Measurements from ENCODE around the gene CUL9.
A peak's percentile ranks its signal among the peaks of the same experiment; 100 is the strongest.

The CUL9 gene

DNA sequence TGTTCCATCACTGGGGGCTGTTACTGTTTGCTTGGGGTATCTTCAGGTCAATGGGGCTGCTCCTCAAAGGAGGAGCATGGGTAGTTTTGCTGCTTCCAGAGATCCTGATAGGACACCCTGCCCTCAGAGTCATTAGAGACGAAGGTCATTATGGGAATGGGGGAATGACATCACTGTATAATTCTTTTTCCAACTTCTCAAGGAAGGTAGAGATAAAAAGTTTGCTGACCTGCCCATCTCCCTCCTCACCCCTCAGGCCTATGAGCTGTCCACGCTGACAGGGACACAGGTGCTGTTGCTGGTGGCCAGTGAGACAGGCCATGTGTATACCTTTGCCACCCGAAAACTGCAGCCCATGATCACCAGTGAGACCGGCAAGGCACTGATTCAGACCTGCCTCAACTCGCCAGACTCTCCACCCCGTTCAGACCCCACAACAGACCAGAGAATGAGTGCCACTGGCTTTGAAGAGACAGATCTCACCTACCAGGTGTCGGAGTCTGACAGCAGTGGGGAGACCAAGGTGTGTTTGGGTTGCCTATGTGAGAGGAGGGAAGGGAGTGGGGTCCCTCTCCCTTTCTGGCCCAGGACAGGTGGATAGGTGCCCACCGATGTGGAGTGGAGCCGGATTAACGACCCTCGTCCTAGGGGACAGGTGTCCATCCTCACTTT, 8.3 kb upstream of the CUL9 start:
- no peak for DNase-seq

DNA sequence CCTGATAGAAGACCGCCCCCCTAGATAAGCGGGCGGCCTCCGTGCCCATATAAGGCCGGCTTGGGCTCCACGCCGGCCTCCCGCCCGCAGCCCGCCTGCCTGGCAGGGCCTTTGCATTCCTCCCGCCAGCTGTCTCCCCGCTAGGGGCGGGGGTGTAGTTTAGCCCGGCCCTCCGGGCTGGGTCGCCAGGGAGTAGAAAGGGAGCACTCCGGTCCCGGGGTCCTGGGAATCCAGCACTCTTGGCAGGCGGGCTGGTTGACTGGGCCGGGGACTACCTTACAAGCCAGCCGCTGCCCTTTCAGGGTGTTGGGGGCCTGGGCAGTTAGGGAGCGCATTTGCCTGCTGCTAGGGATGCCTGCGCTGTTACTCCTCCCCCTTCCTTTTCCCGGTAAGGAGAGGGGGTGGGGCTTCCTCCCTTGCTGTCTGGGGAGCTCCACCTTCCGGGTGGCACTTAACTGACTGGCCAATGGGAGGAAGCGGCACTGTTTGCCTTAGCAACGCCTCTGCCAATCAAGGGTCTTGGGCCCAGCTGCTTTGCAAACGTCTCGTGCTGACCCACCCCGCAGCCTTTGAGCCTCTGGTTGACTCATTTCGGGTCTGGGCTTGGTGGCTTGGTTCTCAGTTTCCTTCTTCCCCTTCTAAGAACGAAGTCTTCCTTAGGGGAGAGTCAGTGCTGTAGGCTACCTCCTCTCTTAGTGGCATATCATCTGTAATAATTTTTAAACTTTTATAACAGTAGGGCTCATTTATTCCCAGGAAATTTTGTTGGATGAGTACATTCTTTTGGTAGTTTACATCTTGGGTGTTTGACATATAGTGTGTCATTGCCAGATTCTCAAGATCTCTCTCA, 7.5 kb upstream of the CUL9 start:
- peak; percentile 98 for DNase-seq

- no peak for DNase-seq
These were observed 6.1 kb upstream of the CUL9 start for GRCh38 chr6:43175676-43176422.

- DNase-seq: no peak
These were observed 5.6 kb upstream of the CUL9 start for GRCh38 chr6:43176423-43176786.

- no peak for DNase-seq
These were observed 3.8 kb upstream of the CUL9 start for GRCh38 chr6:43178150-43178549.

DNA sequence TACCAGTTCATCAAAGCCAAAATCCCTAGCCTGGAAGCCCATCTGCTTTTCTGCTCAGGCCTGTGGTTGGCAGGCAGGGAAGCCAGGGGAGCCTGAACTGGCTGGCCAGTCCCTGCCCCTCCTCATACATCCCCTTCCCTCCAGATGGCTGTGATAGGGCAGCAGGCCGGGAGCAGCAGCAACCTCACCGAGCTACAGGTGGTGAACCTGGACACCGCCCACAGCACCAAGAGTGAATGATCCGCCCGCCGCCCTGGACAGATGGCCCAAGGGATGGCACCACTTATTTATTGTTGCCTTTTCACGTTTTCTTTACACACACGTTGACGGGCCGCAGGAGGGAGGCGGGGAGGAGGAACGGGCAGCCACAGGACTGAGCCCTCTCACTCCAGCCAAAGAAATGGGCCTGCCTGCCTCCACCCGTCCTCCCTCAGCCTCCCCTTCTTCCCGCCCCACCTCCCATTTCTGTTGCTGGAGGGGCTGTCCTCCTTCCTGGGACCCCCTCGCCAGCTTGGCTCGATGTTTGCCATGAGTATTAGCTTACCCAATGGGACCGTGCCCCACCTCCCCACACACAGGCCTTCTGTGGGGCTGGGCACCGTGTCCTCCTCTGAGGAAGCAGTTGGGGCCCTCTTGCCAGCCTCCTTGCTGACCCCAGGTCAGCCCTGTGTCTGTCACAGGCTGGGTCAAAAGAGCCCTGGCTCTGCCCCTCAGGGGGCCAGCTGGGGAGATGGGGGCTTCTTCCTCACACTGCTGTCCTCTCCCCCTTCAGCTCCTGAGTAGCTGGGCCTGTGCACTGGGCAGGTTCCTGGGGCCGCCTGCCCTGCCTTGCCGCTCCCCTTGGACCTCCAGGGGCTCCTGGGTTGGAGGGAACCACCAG, 2.8 kb upstream of the CUL9 start:
- no peak for DNase-seq

GRCh38 chr6:43180058-43180457, 1.9 kb upstream of the CUL9 start:
- DNase-seq: no peak

- no peak for DNase-seq
These were observed 1.0 kb upstream of the CUL9 start for GRCh38 chr6:43180985-43181384.

DNA sequence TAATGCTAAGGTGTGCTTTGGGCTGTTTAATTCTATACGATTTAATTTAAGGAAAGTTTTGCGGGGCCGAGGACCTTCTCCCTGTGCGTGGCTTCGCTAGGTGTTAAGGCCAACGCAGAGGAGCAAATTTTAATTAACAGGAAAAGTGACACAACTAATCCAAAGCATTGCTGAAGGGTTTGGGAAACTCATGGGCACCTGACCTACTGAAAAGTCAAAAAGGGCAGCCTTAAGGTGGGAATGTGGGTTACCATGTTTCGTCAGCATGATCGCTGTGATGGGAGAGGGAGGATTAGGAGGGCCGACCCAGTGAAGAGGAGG, 415 bp upstream of the CUL9 start:
- DNase-seq: no peak

DNA sequence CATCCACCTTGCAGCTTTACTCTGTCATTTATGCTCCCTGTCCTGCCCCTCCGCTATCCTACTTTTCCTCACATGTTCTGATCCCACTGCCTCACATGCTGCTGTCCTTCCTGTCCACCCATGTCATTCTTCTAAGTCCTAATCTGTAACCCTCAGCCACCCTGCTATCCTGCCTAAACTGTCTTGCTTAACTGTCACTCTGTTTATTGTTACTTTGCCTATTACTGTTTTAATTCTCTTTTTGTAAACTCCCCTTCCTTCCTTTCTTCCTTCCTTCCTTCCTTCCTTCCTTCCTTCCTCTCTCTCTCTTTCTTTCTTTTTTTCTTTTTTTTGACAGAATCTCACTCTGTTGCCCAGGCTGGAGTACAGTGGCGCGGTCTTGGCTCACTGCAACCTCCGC, 1.4 kb downstream of the CUL9 start:
- no peak for DNase-seq

DNA sequence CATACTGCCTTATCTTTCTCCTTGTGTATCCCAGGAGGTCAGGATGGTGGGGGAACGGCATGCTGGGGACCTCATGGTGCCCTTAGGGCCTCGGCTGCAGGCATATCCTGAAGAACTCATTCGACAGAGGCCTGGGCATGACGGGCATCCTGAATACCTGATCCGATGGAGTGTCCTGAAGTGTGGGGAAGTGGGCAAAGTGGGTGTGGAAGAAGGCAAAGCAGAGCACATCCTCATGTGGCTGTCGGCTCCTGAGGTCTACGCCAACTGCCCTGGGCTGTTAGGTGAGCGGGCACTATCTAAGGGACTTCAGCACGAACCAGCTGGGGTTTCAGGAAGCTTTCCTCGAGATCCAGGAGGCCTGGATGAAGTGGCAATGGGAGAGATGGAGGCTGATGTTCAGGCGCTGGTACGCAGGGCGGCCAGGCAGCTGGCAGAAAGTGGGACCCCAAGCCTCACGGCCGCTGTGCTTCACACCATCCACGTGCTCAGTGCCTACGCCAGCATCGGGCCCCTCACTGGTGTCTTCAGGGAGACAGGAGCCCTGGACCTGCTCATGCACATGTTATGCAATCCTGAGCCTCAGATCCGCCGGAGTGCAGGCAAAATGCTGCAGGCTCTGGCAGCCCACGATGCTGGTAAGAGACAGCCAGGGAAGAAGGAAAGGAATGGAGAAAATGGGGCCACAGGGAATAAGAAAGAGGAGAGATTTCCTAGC, 2.4 kb downstream of the CUL9 start:
- DNase-seq: no peak

DNA sequence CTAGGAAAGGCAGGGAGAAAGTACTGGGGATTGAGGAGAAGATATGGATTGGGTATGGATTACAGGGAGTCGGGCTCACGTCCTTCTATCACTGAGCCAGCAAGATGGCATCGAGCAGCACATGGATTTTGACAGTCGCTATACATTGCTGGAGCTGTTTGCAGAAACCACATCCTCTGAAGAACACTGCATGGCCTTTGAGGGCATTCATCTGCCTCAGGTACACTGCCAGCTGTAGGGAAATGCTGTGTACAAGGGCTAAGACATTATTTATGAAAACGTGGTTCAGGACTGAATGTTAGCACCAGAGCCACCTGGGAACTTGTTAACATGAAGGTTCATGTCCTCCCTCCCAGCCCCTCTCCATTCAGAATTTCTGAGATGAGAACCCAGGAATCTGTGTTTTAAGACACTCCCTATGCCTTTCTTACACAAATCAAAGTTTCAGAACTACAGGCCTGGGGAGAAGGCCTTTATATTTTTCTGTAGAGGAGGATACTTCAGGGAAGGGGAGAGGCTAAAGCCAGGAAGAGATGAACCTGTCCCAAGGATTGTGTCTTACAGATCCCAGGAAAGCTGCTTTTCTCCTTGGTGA, 3.5 kb downstream of the CUL9 start:
- DNase-seq: no peak

GRCh38 chr6:43186019-43186418, 4.0 kb downstream of the CUL9 start:
- DNase-seq: no peak

DNA sequence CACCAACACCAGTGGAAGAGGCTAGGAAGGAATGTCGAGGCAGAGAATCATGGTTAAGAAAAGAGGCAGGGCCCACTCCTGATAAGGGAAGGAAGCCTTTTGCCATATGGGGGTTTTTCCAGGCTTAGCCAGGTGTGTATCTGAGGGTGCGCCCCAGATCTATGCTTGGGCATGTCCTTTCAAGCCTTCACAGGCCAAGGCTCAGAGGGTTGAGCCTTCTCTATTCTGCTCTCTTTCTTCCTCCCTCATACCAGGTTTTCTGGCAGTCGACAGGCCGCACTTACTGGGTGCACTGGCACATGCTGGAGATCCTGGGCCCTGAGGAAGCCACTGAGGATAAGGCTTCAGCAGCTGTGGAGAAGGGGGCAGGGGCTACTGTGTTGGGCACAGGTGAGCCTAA, 4.7 kb downstream of the CUL9 start:
- no peak for DNase-seq

GRCh38 chr6:43187821-43188220, 5.8 kb downstream of the CUL9 start:
- DNase-seq: no peak

GRCh38 chr6:43188426-43188825, 6.4 kb downstream of the CUL9 start:
- no peak for DNase-seq

DNA sequence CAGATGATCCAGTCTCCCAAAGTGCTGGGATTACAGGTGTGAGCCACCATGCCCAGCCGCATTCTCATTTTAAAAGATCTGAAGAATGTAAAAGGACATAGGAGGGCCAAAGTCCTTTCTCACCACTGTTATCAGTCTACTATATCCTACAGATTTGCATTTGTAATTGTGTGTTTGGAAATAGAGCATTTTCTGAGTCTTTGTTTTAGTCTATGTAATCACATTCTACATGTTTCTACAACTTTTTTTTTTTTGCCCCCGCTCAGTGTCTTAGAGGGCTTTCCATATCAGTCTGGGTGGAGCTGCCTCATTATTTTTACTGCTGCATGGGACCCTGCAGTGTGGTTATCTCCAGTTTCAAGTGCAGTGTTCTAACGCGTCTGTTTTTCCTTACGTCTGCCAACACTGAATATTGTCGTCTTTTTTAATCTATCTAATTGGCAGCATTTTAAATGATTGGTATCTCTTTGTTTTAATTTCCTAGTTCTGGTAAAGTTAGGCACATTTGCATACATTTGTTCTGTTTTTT, 7.8 kb downstream of the CUL9 start:
- no peak for DNase-seq

DNA sequence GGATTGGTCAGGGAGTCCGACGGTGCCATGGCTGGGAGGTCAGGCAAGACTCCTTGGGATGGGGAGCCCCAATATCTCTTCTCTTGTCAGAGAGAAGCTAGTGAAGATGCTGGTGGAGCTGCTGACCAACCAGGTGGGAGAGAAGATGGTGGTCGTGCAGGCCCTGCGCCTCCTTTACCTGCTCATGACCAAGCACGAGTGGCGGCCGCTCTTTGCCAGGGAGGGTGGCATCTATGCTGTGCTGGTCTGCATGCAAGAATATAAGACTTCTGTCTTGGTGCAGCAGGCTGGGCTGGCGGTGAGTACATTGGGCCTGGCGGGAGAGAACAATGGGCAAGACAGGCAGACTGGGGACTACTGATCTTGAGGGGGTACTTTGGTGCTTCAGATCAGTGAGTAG, 10.9 kb downstream of the CUL9 start:
- no peak for DNase-seq

- no peak for DNase-seq
These were observed 11.9 kb downstream of the CUL9 start for GRCh38 chr6:43193929-43194328.

DNA sequence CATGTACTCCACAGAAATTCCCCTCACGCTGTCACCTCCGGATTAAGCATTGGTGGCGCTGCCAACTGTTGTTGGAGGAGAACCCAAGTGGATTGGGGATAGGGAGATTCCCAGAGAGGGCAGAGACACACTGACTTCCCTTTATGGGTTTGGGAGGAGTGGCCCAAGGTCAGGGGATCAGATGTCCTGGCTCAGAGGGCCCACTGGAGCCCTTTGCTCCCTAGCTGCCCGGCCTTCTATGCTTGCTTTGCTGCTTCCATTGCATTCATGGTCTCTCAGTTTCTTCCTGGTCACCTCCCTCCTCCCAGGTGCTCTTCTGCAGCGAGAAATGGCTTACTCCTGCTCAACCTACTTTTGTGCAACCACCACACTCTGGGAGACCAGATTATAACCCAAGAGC, 14.3 kb downstream of the CUL9 start:
- no peak for DNase-seq

GRCh38 chr6:43199912-43200311, 17.9 kb downstream of the CUL9 start:
- no peak for DNase-seq

GRCh38 chr6:43200541-43200940, 18.5 kb downstream of the CUL9 start:
- no peak for DNase-seq

Measured in retina (tissue), 1 donor.